GM13977 (cell line): ENCODE data around the gene LRRC55.
"Not testable (repeated sequence)": the region's sequence is repeated elsewhere in the genome, so short reads cannot be mapped to it uniquely, and the experiment has no call there.

ENCODE experiments used
- DNase-seq: peaks from one replicate; pipeline ENCODE4 v3.0.0; 2012; ENCODE audit warnings: low spot score
- in situ Hi-C: fragments of 300-500 bp; cut with MboI; formaldehyde crosslinking; loops from one replicate; pipeline ENCODE4 v1.12.0; 2022; ENCODE audit warnings: low sequenced_read_pairs, low pct_unique_long_range_greater_than_20kb, mixed read lengths, inconsistent platforms; ENCODE audit not compliant: unreplicated experiment
- TF ChIP-seq, protein P1 (sequence below): IDR thresholded peaks from 2 replicates; pipeline ENCODE4 v1.5.1; 2012; ENCODE audit warnings: mild to moderate bottlenecking, control low read depth; ENCODE audit not compliant: insufficient read depth; ENCODE audit errors: extremely low read depth, missing control alignments

The LRRC55 gene

DNA sequence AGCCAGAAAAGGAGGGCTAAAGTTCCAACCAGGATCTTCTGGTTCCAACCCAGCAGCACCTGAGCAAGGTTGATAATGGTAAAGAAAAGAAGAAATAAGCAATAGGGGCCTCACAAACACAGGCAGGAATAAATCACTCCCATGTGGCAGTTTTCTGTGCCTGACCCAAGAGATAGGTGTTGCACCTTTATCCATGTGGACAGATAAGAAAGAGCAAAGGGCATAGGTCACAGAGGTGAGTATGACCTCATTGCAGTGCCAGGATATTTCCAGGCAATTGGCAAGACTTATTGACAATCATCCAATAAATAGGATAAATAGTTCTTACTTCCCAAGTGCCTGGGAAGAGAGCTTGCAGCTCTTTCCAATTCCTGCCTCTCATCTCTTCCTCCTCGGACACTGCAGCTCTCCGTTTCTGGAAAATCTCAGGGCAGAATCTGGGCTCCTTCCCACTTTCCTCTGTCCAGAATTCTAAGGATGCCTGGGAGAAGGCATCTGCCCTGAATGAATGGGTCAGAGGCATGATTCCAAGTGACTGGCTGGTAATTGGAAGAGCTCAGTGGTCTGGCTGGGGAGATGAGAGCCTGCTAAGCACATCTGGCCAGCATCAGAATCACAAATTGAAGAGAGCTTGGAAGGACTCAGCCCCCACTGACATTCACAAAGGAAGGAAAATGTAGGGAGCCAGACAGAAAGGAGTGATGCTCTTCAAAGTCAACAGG, 14.5 kb upstream of the LRRC55 start:
- no peak for DNase-seq
- in situ Hi-C loops = no loop called here
- TF ChIP-seq, protein P1, sequence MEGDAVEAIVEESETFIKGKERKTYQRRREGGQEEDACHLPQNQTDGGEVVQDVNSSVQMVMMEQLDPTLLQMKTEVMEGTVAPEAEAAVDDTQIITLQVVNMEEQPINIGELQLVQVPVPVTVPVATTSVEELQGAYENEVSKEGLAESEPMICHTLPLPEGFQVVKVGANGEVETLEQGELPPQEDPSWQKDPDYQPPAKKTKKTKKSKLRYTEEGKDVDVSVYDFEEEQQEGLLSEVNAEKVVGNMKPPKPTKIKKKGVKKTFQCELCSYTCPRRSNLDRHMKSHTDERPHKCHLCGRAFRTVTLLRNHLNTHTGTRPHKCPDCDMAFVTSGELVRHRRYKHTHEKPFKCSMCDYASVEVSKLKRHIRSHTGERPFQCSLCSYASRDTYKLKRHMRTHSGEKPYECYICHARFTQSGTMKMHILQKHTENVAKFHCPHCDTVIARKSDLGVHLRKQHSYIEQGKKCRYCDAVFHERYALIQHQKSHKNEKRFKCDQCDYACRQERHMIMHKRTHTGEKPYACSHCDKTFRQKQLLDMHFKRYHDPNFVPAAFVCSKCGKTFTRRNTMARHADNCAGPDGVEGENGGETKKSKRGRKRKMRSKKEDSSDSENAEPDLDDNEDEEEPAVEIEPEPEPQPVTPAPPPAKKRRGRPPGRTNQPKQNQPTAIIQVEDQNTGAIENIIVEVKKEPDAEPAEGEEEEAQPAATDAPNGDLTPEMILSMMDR = no peak

DNA sequence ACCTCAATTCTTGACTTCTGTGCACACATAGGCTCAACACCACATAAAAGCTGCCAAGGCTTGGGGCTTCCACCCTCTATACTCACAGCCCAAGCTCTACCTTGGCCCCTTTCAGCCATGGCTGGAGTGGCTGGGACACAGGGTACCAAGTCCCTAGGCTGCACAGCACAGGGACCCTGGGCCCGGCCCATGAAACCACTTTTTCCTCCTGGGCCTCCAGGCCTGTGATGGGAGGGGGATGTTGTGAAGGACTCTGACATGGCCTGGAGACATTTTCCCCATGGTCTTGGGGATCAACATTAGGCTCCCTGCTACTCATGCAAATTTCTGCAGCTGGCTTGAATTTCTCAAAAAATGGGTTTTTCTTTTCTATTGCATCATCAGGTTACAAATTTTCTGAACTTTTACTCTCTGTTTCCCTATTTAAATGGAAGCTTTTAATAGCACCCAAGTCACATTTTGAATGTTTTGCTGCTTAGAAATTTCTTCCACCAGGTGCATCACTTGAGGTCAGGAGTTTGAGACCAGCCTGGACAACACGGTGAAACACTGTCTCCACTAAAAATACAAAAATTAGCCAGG, 11.9 kb upstream of the LRRC55 start:
- in situ Hi-C loops, DNase-seq: not testable (repeated sequence)

DNA sequence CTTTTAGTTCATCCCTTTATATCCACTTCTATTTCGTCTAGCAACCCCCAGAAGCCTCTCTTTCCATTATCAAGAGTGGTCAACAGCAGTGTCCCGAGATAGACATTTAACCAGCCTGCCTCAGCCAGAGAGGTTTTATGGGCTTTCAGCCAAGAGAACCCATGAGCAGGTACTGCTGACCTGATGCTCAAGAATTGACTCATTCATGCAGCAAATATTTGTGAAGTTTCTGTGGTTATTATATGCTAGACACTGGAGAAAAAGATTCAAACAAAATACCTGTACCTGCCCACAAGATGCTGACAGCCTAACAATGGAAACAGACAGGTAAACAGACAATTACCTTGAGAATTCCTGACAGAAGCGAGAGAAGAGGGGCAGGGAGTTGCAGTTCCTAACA, 9.7 kb upstream of the LRRC55 start:
- TF ChIP-seq, protein P1 = no peak
- DNase-seq = no peak
- in situ Hi-C loops = no loop called here

DNA sequence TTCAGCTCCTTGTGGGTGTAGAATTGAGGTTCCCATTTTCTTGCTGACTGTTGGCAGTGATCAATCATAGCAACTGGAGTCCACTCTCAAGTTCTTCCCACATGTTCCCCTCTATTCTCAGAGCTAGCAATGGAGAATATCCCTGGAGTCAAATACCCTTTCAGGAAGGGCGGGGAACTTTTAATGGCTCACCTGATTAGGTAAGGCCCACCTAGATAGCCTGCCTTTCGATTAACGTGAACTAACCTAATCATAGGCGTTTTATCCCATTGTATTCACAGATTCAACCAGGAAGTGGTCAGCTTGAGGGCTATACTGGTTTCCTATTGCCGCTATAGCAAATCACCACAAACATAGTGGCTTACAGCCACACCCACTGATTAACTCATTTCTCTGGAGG, 7.1 kb upstream of the LRRC55 start:
- TF ChIP-seq, protein P1 = no peak
- in situ Hi-C loops = no loop called here
- DNase-seq = no peak

DNA sequence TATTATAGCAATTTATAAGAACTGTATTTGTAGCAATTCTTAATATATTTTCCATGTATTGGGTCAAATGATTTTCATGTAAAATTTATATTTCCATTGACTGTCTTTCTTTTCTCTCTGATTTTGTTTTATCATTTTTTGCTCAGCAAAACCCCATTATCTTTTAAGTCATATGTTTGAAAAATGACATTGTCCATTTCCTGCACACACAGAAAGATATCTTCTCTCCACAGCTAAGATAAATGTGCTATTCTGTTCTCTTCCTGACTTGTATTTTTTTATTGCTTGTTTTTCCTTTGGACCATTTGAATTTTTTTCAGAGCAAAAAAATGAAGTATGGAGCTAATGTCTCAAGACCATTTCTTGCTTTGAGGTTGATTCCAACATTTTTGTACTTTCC, 6.3 kb upstream of the LRRC55 start:
- DNase-seq = no peak
- TF ChIP-seq, protein P1 = no peak
- in situ Hi-C loops = no loop called here

DNA sequence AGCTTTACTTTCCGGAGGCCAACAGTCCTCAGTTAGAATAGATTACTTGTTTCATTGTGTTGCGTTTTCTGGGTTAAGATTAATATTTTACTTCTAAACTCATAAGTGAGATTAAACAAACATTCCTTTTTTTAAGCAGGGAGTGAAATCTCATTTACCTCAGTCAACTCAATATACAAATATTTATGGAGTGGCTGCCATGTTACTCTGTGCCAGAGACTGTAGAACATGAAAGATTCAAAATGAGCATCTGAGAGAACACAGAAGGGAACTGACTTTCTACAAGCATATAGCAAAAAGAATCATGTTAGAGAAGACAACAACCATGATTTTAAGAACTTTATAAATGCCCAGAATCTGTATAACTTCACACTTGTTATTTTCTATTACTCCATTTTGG, 3.4 kb upstream of the LRRC55 start:
- TF ChIP-seq, protein P1 = no peak
- DNase-seq = no peak
- in situ Hi-C loops = no loop called here

DNA sequence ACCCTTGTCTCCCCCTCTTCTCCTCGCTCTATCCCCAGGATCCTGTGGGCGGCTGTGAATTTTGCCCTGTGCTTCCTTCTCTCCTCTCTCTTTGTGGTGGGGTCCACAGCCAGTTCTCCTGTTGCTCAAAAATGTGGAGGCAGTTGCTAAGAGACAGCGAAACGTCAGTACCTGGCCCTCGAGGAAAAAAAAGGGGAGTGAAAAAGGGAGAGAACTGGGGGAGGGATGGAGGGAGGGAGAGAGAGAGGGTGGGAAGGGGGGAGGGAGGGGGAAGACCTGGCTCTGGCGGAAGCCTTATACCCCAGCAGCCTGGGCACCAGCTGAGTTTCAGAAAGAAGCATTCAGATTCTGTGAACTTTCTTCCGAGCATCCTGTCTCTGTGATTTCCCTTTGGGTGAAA, 2.1 kb upstream of the LRRC55 start:
- DNase-seq = no peak
- TF ChIP-seq, protein P1 = no peak
- in situ Hi-C loops = no loop called here
